Memory B cell (primary cell): Measurements from ENCODE around the gene PRMT1.

Source experiments
- ATAC-seq: fragments of 150-1000 bp; cut with Tn5 transposase; 2 replicates; pipeline ENCODE4 v1.10.0; 2021; ENCODE audit warnings: low read depth, mild to moderate bottlenecking, moderate library complexity
- DNase-seq, 2 donors: peaks; one replicate each; pipeline ENCODE4 v3.0.0; 2022; ENCODE audit warnings: low spot score in 2 of 2
- H3K27ac Mint-ChIP-seq: one replicate; pipeline ENCODE4 v1.8.0; 2022; ENCODE audit warnings: mild to moderate bottlenecking, moderate library complexity, mixed read lengths
- H3K27me3 Mint-ChIP-seq: one replicate; pipeline ENCODE4 v1.8.0; 2022; ENCODE audit warnings: mixed read lengths
- H3K36me3 Mint-ChIP-seq: one replicate; pipeline ENCODE4 v1.8.0; 2022; ENCODE audit warnings: mild to moderate bottlenecking, mixed read lengths
- H3K4me1 Mint-ChIP-seq: one replicate; pipeline ENCODE4 v1.8.0; 2022; ENCODE audit warnings: mixed read lengths
- H3K4me3 Mint-ChIP-seq: one replicate; pipeline ENCODE4 v1.8.0; 2022; ENCODE audit warnings: mild to moderate bottlenecking, moderate library complexity, mixed read lengths
- H3K9me3 Mint-ChIP-seq: one replicate; pipeline ENCODE4 v1.8.0; 2022; ENCODE audit warnings: mixed read lengths

The PRMT1 gene

GRCh38 chr19:49685845-49686332 is 8.8 kb downstream of the PRMT1 start:
- Mint-ChIP-seq H3K27ac (no peak overlapping the region), H3K9me3 (no peaks in the 10 kb centered on the region), H3K36me3 (peaks cover 27% of the 10 kb centered on the region), H3K4me1 (peaks cover 21% of the 10 kb centered on the region), H3K4me3 (no peak overlapping the region), H3K27me3 (peaks cover 10% of the 10 kb centered on the region)
- no peak for DNase-seq
- no peak for ATAC-seq

GRCh38 chr19:49686503-49687088 is 9.5 kb downstream of the PRMT1 start:
- Mint-ChIP-seq H3K36me3 (peaks cover 26% of the 10 kb centered on the region), H3K27me3 (peaks cover 10% of the 10 kb centered on the region), H3K27ac (no peak overlapping the region), H3K4me1 (peaks cover 22% of the 10 kb centered on the region), H3K4me3 (no peak overlapping the region), H3K9me3 (no peaks in the 10 kb centered on the region)
- ATAC-seq (no peak), DNase-seq (no peak)

GRCh38 chr19:49687150-49687549 is 10.1 kb downstream of the PRMT1 start:
- Mint-ChIP-seq H3K36me3 (peaks cover 26% of the 10 kb centered on the region), H3K4me3 (no peak overlapping the region), H3K27me3 (peaks cover 10% of the 10 kb centered on the region), H3K9me3 (no peaks in the 10 kb centered on the region), H3K4me1 (peaks cover 22% of the 10 kb centered on the region), H3K27ac (no peak overlapping the region)
- DNase-seq (no peak), ATAC-seq (no peak)

- no peak for DNase-seq
These were observed 10.7 kb downstream of the PRMT1 start for GRCh38 chr19:49687566-49688316.

GRCh38 chr19:49688531-49689132 is 11.6 kb downstream of the PRMT1 start:
- Mint-ChIP-seq H3K4me3 (no peak overlapping the region), H3K9me3 (no peaks in the 10 kb centered on the region), H3K4me1 (peaks cover 22% of the 10 kb centered on the region), H3K36me3 (peaks cover 25% of the 10 kb centered on the region), H3K27me3 (peaks cover 12% of the 10 kb centered on the region), H3K27ac (no peak overlapping the region)
- no peak for DNase-seq
- no peak for ATAC-seq

More at GRCh38 chr19:49687566-49688316, 10.7 kb downstream of the PRMT1 start:
- peaks cover 22% of the 10 kb centered on the region for H3K4me1 Mint-ChIP-seq
- H3K27me3 Mint-ChIP-seq, result peaks cover 12% of the 10 kb centered on the region
- no peak overlapping the region for H3K27ac Mint-ChIP-seq
- no peak overlapping the region for H3K4me3 Mint-ChIP-seq
- ATAC-seq, result no peak
- H3K9me3 Mint-ChIP-seq, result no peaks in the 10 kb centered on the region
- peaks cover 26% of the 10 kb centered on the region for H3K36me3 Mint-ChIP-seq

- Mint-ChIP-seq H3K9me3 (no peaks in the 10 kb centered on the region), H3K4me3 (peak within 1 kb of the TSS; percentile 88), H3K27ac (no peak within 1 kb of the TSS), H3K27me3 (peaks cover 14% of the 10 kb centered on the region), H3K4me1 (peaks cover 17% of the 10 kb centered on the region), H3K36me3 (peaks cover 17% of the 10 kb centered on the region)
- DNase-seq (no peak), ATAC-seq (peak; percentile 64)
These were observed 12.3 kb downstream of the PRMT1 start, which contains the start of gene ADM5 for GRCh38 chr19:49689133-49690078. ADM5 (plus strand) TSS chr19:49689594; CDS start chr19:49689838, 244 bp downstream.

GRCh38 chr19:49690079-49690655 is 13.1 kb downstream of the PRMT1 start:
- Mint-ChIP-seq H3K27ac (no peak overlapping the region), H3K36me3 (peaks cover 15% of the 10 kb centered on the region), H3K27me3 (peaks cover 14% of the 10 kb centered on the region), H3K4me1 (peaks cover 17% of the 10 kb centered on the region), H3K9me3 (no peaks in the 10 kb centered on the region), H3K4me3 (peak overlapping the region; percentile 88)
- DNase-seq (no peak), ATAC-seq (peak; percentile 44)

- peaks cover 14% of the 10 kb centered on the region for H3K27me3 Mint-ChIP-seq
- ATAC-seq (peak; percentile 36), DNase-seq (no peak)
- H3K4me1 Mint-ChIP-seq, result peaks cover 17% of the 10 kb centered on the region
- peaks cover 11% of the 10 kb centered on the region for H3K36me3 Mint-ChIP-seq
- H3K4me3 Mint-ChIP-seq, result peak within 1 kb of the TSS; percentile 88
- H3K9me3 Mint-ChIP-seq, result no peaks in the 10 kb centered on the region
- peak within 1 kb of the TSS; percentile 2 for H3K27ac Mint-ChIP-seq
These were observed 13.7 kb downstream of the PRMT1 start, which contains the start of gene CPT1C for GRCh38 chr19:49690656-49691242. CPT1C (plus strand) TSS chr19:49691116; CDS start chr19:49692253, 1,137 bp downstream.

GRCh38 chr19:49691243-49692146 is 14.4 kb downstream of the PRMT1 start:
- H3K36me3 Mint-ChIP-seq, result peaks cover 9% of the 10 kb centered on the region
- peak overlapping the region; percentile 88 for H3K4me3 Mint-ChIP-seq
- ATAC-seq, result no peak
- H3K27me3 Mint-ChIP-seq, result peaks cover 14% of the 10 kb centered on the region
- no peak for DNase-seq
- no peak overlapping the region for H3K27ac Mint-ChIP-seq
- H3K9me3 Mint-ChIP-seq, result no peaks in the 10 kb centered on the region
- peaks cover 17% of the 10 kb centered on the region for H3K4me1 Mint-ChIP-seq

GRCh38 chr19:49692147-49692506 is 15.1 kb downstream of the PRMT1 start:
- peaks cover 15% of the 10 kb centered on the region for H3K4me1 Mint-ChIP-seq
- peak overlapping the region; percentile 6 for H3K4me3 Mint-ChIP-seq
- peaks cover 14% of the 10 kb centered on the region for H3K27me3 Mint-ChIP-seq
- DNase-seq (no peak), ATAC-seq (no peak)
- H3K36me3 Mint-ChIP-seq, result peaks cover 6% of the 10 kb centered on the region
- no peak overlapping the region for H3K27ac Mint-ChIP-seq
- H3K9me3 Mint-ChIP-seq, result no peaks in the 10 kb centered on the region

- peaks cover 5% of the 10 kb centered on the region for H3K4me1 Mint-ChIP-seq
- no peak overlapping the region for H3K4me3 Mint-ChIP-seq
- H3K27me3 Mint-ChIP-seq, result peaks cover 10% of the 10 kb centered on the region
- ATAC-seq (no peak), DNase-seq (no peak)
- H3K27ac Mint-ChIP-seq, result no peak overlapping the region
- no peaks in the 10 kb centered on the region for H3K9me3 Mint-ChIP-seq
- no peaks in the 10 kb centered on the region for H3K36me3 Mint-ChIP-seq
These were observed 19.0 kb downstream of the PRMT1 start for GRCh38 chr19:49696115-49696514.

GRCh38 chr19:49696865-49697264 is 19.8 kb downstream of the PRMT1 start:
- Mint-ChIP-seq H3K4me1 (peaks cover 5% of the 10 kb centered on the region), H3K27ac (no peak overlapping the region), H3K36me3 (no peaks in the 10 kb centered on the region), H3K9me3 (no peaks in the 10 kb centered on the region), H3K27me3 (peaks cover 11% of the 10 kb centered on the region), H3K4me3 (no peak overlapping the region)
- DNase-seq, result no peak
- ATAC-seq, result no peak
